IMR-90 (cell line): Measurements from ENCODE around the gene CYB5R2. TPM values are rescaled to one million over a fixed set of nuclear protein-coding genes. Genes with fewer than 3 reads are reported as not detected.

Experiments
- ATAC-seq: fragments of 200-7000 bp; cut with Tn5 transposase; 2 replicates; pipeline ENCODE4 v1.9.1; 2020; ENCODE audit warnings: low read depth, mild to moderate bottlenecking, moderate library complexity
- BruUV-seq: library from RNA; stranded (reverse); fragments of 400-500 nt; replicated peaks from 2 replicates; lab custom pipeline; 2021; lab: Mats Ljungman, UMichigan
- CTCF ChIA-PET: fragments of 300-600 bp; formaldehyde crosslinking; extraction: SDS; loops from one replicate; lab custom pipeline; 2021; ENCODE audit warnings: antibody characterized with exemption; lab: Yijun Ruan, JAX
- POLR2A ChIA-PET: fragments of 300-600 bp; sonication (Branson Sonifier 250); formaldehyde crosslinking; loops from one replicate; lab custom pipeline; 2022; ENCODE audit warnings: antibody characterized with exemption; ENCODE audit not compliant: unreplicated experiment; lab: Charles Lee
- DNase-seq: peaks from one replicate; pipeline ENCODE4 v3.0.0; 2013
- H2AFZ ChIP-seq: replicated peaks from 2 replicates; pipeline ENCODE3; 2013; ENCODE audit warnings: low read length, mild to moderate bottlenecking; ENCODE audit not compliant: poor library complexity
- H2AK5ac ChIP-seq: 2 replicates; pipeline ENCODE4 v1.6.1; 2013; ENCODE audit warnings: low read depth, low read length, inconsistent platforms
- H2AK9ac ChIP-seq: replicated peaks from 2 replicates; pipeline ENCODE3; 2013; ENCODE audit warnings: mild to moderate bottlenecking, low read depth, low read length, moderate library complexity; ENCODE audit not compliant: poor library complexity
- H2BK120ac ChIP-seq: 2 replicates; pipeline ENCODE4 v1.6.1; 2013; ENCODE audit warnings: low read depth, low read length, inconsistent platforms
- H2BK15ac ChIP-seq: 3 replicates; pipeline ENCODE4 v1.6.1; 2013; ENCODE audit warnings: low read depth, low read length, inconsistent platforms
- H2BK20ac ChIP-seq: 2 replicates; pipeline ENCODE4 v1.6.1; 2013; ENCODE audit warnings: low read depth, mild to moderate bottlenecking, inconsistent platforms, low read length, moderate library complexity
- H2BK5ac ChIP-seq: 2 replicates; pipeline ENCODE4 v1.6.1; 2013; ENCODE audit warnings: mild to moderate bottlenecking, low read depth, low read length, inconsistent platforms; ENCODE audit not compliant: poor library complexity, severe bottlenecking
- H3K14ac ChIP-seq: replicated peaks from 2 replicates; pipeline ENCODE4 v1.6.1; 2013; ENCODE audit warnings: low read depth, low read length, inconsistent platforms
- H3K18ac ChIP-seq: 2 replicates; pipeline ENCODE4 v1.6.1; 2013; ENCODE audit warnings: low read depth, low read length, control low read depth
- H3K23ac ChIP-seq: 2 replicates; pipeline ENCODE4 v1.6.1; 2013; ENCODE audit warnings: low read depth, low read length, inconsistent platforms
- H3K27ac ChIP-seq: 2 replicates; pipeline ENCODE4 v1.5.1; 2013; ENCODE audit warnings: mild to moderate bottlenecking, control low read depth, low read length; ENCODE audit not compliant: insufficient read depth
- H3K27me3 ChIP-seq: 2 replicates; pipeline ENCODE4 v1.6.1; 2013; ENCODE audit warnings: low read length; ENCODE audit not compliant: control insufficient read depth, insufficient read depth
- H3K36me3 ChIP-seq: 2 replicates; pipeline ENCODE4 v1.6.1; 2013; ENCODE audit warnings: low read length, mixed read lengths; ENCODE audit not compliant: control insufficient read depth, insufficient read depth
- H3K4ac ChIP-seq: 2 replicates; pipeline ENCODE4 v1.6.1; 2013; ENCODE audit warnings: low read depth, low read length, inconsistent platforms
- H3K4me1 ChIP-seq: 2 replicates; pipeline ENCODE4 v1.6.1; 2013; ENCODE audit warnings: low read length, mixed read lengths; ENCODE audit not compliant: control insufficient read depth, insufficient read depth
- H3K4me2 ChIP-seq: 2 replicates; pipeline ENCODE4 v1.6.1; 2013; ENCODE audit warnings: low read depth, mild to moderate bottlenecking, control low read depth, low read length, moderate library complexity
- H3K4me3 ChIP-seq: 2 replicates; pipeline ENCODE4 v1.5.1; 2013; ENCODE audit warnings: low read depth, mild to moderate bottlenecking, control low read depth, low read length, moderate library complexity; ENCODE audit not compliant: insufficient read depth
- H3K56ac ChIP-seq: 2 replicates; pipeline ENCODE4 v1.6.1; 2013; ENCODE audit warnings: low read length, inconsistent platforms; ENCODE audit not compliant: insufficient read depth; ENCODE audit errors: extremely low read depth
- H3K79me1 ChIP-seq, 2 experiments: 2 replicates each; pipeline ENCODE4 v1.6.1; 2013; ENCODE audit warnings: low read length in 2 of 2, inconsistent platforms in 1 of 2, low read depth in 1 of 2
- H3K9ac ChIP-seq: 2 replicates; pipeline ENCODE4 v1.6.1; 2013; ENCODE audit warnings: low read depth, low read length, control low read depth
- H3K9me1 ChIP-seq: 2 replicates; pipeline ENCODE4 v1.6.1; 2013; ENCODE audit warnings: low read length, inconsistent platforms; ENCODE audit not compliant: insufficient read depth
- H3K9me3 ChIP-seq: 2 replicates; pipeline ENCODE4 v1.6.1; 2013; ENCODE audit warnings: low read length; ENCODE audit not compliant: control insufficient read depth, insufficient read depth
- H4K20me1 ChIP-seq: 2 replicates; pipeline ENCODE4 v1.6.1; 2013; ENCODE audit warnings: low read length, inconsistent platforms; ENCODE audit not compliant: insufficient read depth
- H4K5ac ChIP-seq: 2 replicates; pipeline ENCODE4 v1.6.1; 2013; ENCODE audit warnings: mild to moderate bottlenecking, low read depth, low read length, control low read depth
- H4K8ac ChIP-seq, 2 experiments: 2 replicates each; pipeline ENCODE4 v1.6.1; 2013; ENCODE audit warnings: low read depth in 2 of 2, low read length in 2 of 2, control low read depth in 1 of 2, inconsistent platforms in 1 of 2
- H4K91ac ChIP-seq: 2 replicates; pipeline ENCODE4 v1.6.1; 2013; ENCODE audit warnings: low read depth, low read length, inconsistent platforms; ENCODE audit not compliant: insufficient read depth
- BHLHE40 ChIP-seq: fragments of 150-350 bp; IDR thresholded peaks from 2 replicates; pipeline ENCODE4 v1.6.1; 2016; ENCODE audit warnings: mild to moderate bottlenecking, low read depth, low read length
- CEBPB ChIP-seq: IDR thresholded peaks from 2 replicates; pipeline ENCODE4 v1.6.1; 2012; ENCODE audit warnings: low read depth, low read length, improper control_type of control experiment
- POLR2A ChIP-seq: IDR thresholded peaks from 2 replicates; pipeline ENCODE4 v1.6.1; 2012; ENCODE audit warnings: mild to moderate bottlenecking, low read depth, low read length
- RAD21 ChIP-seq: IDR thresholded peaks from 2 replicates; pipeline ENCODE4 v1.6.1; 2012; ENCODE audit warnings: low read length, improper control_type of control experiment
- WGBS, 2 experiments: methylation state at CpG; one replicate each; pipeline versions ENCODE4 v1.1.5 to v1.1.7; 2013; ENCODE audit warnings: missing lambda C conversion rate in 2 of 2; ENCODE audit not compliant: insufficient read length in 1 of 2; ENCODE audit errors: extremely low coverage in 2 of 2; 5-methylcytosine and 5-hydroxymethylcytosine counted together
- dilution Hi-C: fragments of 300-500 bp; cut with HindIII; formaldehyde crosslinking; loops from one replicate; pipeline ENCODE4 v1.14.3; 2018; ENCODE audit warnings: low sequenced_read_pairs; ENCODE audit not compliant: unreplicated experiment
- in situ Hi-C: fragments of 300-500 bp; cut with MboI; formaldehyde crosslinking; loops from 3 replicates; pipeline ENCODE4 v1.14.3; 2019; ENCODE audit warnings: low sequenced_read_pairs, inconsistent platforms, mixed read lengths
- intact Hi-C: fragments of 100-400 bp; cut with micrococcal nuclease; formaldehyde crosslinking; loops from 2 replicates; pipeline ENCODE4 v1.10.0; 2022
- polyA plus RNA-seq, 3 experiments: library from polyadenylated mRNA; depleted of rRNA; stranded (reverse); fragments of >200 nt; gene quantifications; 2 replicates each; pipeline ENCODE4 v1.2.3, GENCODE V29; 2012; ENCODE audit warnings: low replicate concordance in 1 of 3
- total RNA-seq: library from RNA; depleted of rRNA; stranded (reverse); fragments of >200 nt; gene quantifications from 2 replicates; pipeline ENCODE4 v1.2.3, GENCODE V29; 2012

The CYB5R2 gene
- total and polyA plus RNA-seq, 2 of the 4 experiments (the other 2 are of a cell fraction) = 4.5 to 4.7 TPM

- Histone ChIP-seq H3K56ac (no peak overlapping the region), H3K4ac (no peak overlapping the region), H3K4me3 (no peak overlapping the region), H3K36me3 (peaks cover 1% of the 10 kb centered on the region; the same call in 1 of the 2 replicates), H3K9me1 (no peaks in the 10 kb centered on the region), H2BK15ac (no peak overlapping the region), H4K20me1 (no peaks in the 10 kb centered on the region), H4K8ac (no peak overlapping the region), H3K27me3 (no peaks in the 10 kb centered on the region), H3K18ac (no peak overlapping the region), H2AFZ (no peak overlapping the region), H2AK9ac (no peak overlapping the region), H2BK5ac (no peak overlapping the region), H3K4me2 (no peak overlapping the region), H2BK120ac (no peak overlapping the region), H4K91ac (no peak overlapping the region), H3K9ac (no peak overlapping the region), H2AK5ac (no peak overlapping the region), H2BK20ac (no peak overlapping the region), H4K5ac (no peak overlapping the region; the same call in 1 of the 2 replicates), H3K23ac (no peak overlapping the region), H3K14ac (no peak overlapping the region), H3K79me1 (no peaks in the 10 kb centered on the region), H3K27ac (no peak overlapping the region), H3K9me3 (no peaks in the 10 kb centered on the region), H3K4me1 (no peaks in the 10 kb centered on the region)
- POLR2A ChIA-PET = no interaction called here
- dilution Hi-C loops = no loop called here
- in situ Hi-C loops = no loop called here
- no CpG with 5 or more reads among the region's 3 CpGs for WGBS, 2 experiments
- intact Hi-C loops = loop anchor here (5.0 kb wide), 1 partner anchor 43 kb away; no protein-coding TSS in a partner anchor
- ATAC-seq (no peak), DNase-seq (no peak)
- CTCF ChIA-PET = interaction anchor here (1.0 kb wide), 1 partner anchor 74 kb away, joined by 4 read pairs; no protein-coding TSS in a partner anchor
- BruUV-seq = no TSS peak
- no peak for TF ChIP-seq CEBPB
- TF ChIP-seq POLR2A = no peak
- no peak for TF ChIP-seq RAD21
- no peak for TF ChIP-seq BHLHE40
Measured at GRCh38 chr11:7645206-7645605, 28.1 kb downstream of the CYB5R2 start.
